Stimulated activated naive CD8-positive, alpha-beta T cell treated with anti-CD3 and anti-CD28 coated beads, Interleukin-15, Interleukin-2, amounts not matched to agents 100 ng/mL and 50 ng/mL, for 24 hours (primary cell): Measurements from ENCODE around the gene MAP3K2.

Experiments
- H3K27ac Mint-ChIP-seq: one replicate; pipeline ENCODE4 v1.8.0; 2021; ENCODE audit warnings: mild to moderate bottlenecking, mixed read lengths
- H3K27me3 Mint-ChIP-seq: one replicate; pipeline ENCODE4 v1.8.0; 2021; ENCODE audit warnings: mixed read lengths
- H3K36me3 Mint-ChIP-seq: one replicate; pipeline ENCODE4 v1.8.0; 2021; ENCODE audit warnings: low read depth, mixed read lengths
- H3K4me1 Mint-ChIP-seq: one replicate; pipeline ENCODE4 v1.8.0; 2021; ENCODE audit warnings: low read depth, mixed read lengths
- H3K4me3 Mint-ChIP-seq: one replicate; pipeline ENCODE4 v1.8.0; 2021; ENCODE audit warnings: mild to moderate bottlenecking, mixed read lengths
- H3K9me3 Mint-ChIP-seq: one replicate; pipeline ENCODE4 v1.8.0; 2021; ENCODE audit warnings: mixed read lengths

MAP3K2 gene

GRCh38 chr2:127305990-127306585 is 81.7 kb downstream of the MAP3K2 start:
- Mint-ChIP-seq H3K27ac (no peak overlapping the region), H3K9me3 (no peaks in the 10 kb centered on the region), H3K36me3 (peaks cover 28% of the 10 kb centered on the region), H3K4me1 (no peaks in the 10 kb centered on the region), H3K4me3 (no peak overlapping the region), H3K27me3 (no peaks in the 10 kb centered on the region)

DNA sequence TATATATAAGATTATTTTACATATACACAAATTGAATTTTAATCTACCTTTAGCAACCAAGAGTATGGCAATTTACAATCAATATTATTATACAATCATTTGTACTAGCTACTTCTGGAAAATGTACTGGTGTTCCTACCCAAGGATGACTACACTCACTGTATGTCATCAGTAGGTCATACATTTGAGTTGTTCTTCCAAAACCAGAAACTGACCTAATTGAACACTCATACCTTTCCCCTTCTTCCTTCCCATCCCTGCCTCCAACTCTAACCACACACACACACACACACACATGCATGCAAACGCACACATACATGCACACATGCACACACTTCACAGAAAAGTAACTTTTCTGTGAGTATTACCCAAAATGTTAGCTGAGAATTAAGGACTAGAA is 85.6 kb downstream of the MAP3K2 start:
- Mint-ChIP-seq H3K9me3 (no peaks in the 10 kb centered on the region), H3K36me3 (peaks cover 16% of the 10 kb centered on the region), H3K27me3 (no peaks in the 10 kb centered on the region), H3K27ac (no peak overlapping the region), H3K4me3 (no peak overlapping the region), H3K4me1 (no peaks in the 10 kb centered on the region)

DNA sequence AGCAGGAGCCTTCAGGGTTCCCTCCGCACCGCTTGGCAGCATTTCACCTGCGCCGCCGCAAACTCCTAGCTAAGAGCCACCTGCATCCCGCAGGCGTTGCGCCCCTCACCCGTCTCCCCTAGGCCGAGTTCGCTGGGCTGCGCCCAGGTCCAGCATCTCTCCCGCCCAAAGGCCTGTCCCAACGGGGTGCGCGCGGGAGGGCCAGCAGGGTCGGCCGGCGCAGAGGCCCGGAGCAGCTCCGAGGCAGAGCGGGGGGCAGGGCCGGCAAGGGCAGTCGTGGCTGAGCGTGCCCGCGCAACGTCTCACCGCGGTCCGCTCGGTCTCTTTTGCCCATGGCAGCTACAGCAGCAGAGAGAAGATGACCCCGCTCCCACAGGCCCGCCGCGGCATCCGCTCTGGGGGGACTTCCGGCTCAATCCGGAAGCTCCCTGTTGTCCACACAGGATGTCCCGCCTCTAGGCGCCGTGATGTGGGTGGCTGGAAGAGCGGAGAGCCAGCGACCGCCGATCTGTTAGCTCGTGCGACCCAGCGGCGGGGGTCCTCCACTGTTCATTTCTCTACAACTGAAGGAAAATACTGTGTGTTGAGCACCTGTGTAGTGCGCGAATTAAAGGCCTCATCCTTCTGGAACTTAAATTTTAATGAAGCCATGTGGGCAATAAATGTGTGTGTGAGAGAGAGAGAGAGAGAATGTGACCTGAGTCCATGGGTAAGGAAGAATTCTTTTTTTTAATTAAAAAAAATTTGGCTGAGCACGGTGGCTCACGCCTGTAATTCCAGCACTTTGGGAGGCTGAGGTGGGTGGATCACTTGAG is 93.8 kb downstream of the MAP3K2 start, which contains the start of gene ERCC3:
TSS of gene ERCC3 (minus strand) at position 397 of the 815 bp plus-strand sequence. CDS start at position 334, 63 bp downstream.
- Mint-ChIP-seq H3K27me3 (no peaks in the 10 kb centered on the region), H3K27ac (peak within 1 kb of the TSS; percentile 100), H3K4me3 (peak within 1 kb of the TSS; percentile 100), H3K36me3 (peaks cover 37% of the 10 kb centered on the region), H3K4me1 (peaks cover 22% of the 10 kb centered on the region), H3K9me3 (no peaks in the 10 kb centered on the region)

GRCh38 chr2:127293386-127293747 is 94.4 kb downstream of the MAP3K2 start:
- H3K27ac Mint-ChIP-seq, result peak overlapping the region; percentile 100

DNA sequence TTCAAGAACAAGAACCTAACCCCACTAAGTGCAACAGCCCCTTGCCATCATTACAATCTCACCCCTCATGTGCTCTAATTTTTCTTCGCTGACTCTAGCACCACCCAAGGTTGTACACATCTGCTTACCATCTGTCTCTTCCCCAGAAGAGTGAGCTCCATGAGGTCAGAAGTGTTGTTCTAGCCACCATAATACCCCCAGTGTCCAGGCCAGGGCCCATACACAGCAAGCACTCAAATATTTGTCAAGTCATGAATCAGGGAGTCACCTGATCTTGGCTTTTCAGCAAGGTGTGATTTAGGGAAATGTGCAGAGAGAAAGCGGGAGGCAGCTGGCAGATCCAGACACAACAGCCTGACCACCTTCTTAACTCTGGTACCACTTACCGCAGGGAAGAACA is 99.5 kb downstream of the MAP3K2 start:
- H3K27ac Mint-ChIP-seq, result no peak overlapping the region
- no peaks in the 10 kb centered on the region for H3K9me3 Mint-ChIP-seq
- peaks cover 22% of the 10 kb centered on the region for H3K4me1 Mint-ChIP-seq
- no peaks in the 10 kb centered on the region for H3K27me3 Mint-ChIP-seq
- H3K4me3 Mint-ChIP-seq, result no peak overlapping the region
- peaks cover 86% of the 10 kb centered on the region for H3K36me3 Mint-ChIP-seq

More at GRCh38 chr2:127293386-127293747, 94.4 kb downstream of the MAP3K2 start:
- Mint-ChIP-seq H3K9me3 (no peaks in the 10 kb centered on the region), H3K4me3 (peak overlapping the region; percentile 100), H3K36me3 (peaks cover 43% of the 10 kb centered on the region), H3K4me1 (peaks cover 22% of the 10 kb centered on the region), H3K27me3 (no peaks in the 10 kb centered on the region)

- Mint-ChIP-seq H3K27me3 (no peaks in the 10 kb centered on the region), H3K27ac (no peak overlapping the region), H3K4me3 (no peak overlapping the region), H3K36me3 (peaks cover 97% of the 10 kb centered on the region), H3K9me3 (no peaks in the 10 kb centered on the region), H3K4me1 (peaks cover 24% of the 10 kb centered on the region)
These were observed 104.5 kb downstream of the MAP3K2 start for GRCh38 chr2:127283275-127283674.

GRCh38 chr2:127280693-127281092 is 107.1 kb downstream of the MAP3K2 start:
- H3K36me3 Mint-ChIP-seq, result peaks cover 97% of the 10 kb centered on the region
- H3K27ac Mint-ChIP-seq, result no peak overlapping the region
- peaks cover 30% of the 10 kb centered on the region for H3K4me1 Mint-ChIP-seq
- no peaks in the 10 kb centered on the region for H3K27me3 Mint-ChIP-seq
- no peaks in the 10 kb centered on the region for H3K9me3 Mint-ChIP-seq
- no peak overlapping the region for H3K4me3 Mint-ChIP-seq

GRCh38 chr2:127279781-127280180 is 108.0 kb downstream of the MAP3K2 start:
- Mint-ChIP-seq H3K9me3 (no peaks in the 10 kb centered on the region), H3K4me1 (peaks cover 29% of the 10 kb centered on the region), H3K27me3 (no peaks in the 10 kb centered on the region), H3K4me3 (no peak overlapping the region), H3K27ac (no peak overlapping the region), H3K36me3 (peaks cover 98% of the 10 kb centered on the region)

- H3K36me3 Mint-ChIP-seq, result peaks cover 92% of the 10 kb centered on the region
- peaks cover 25% of the 10 kb centered on the region for H3K4me1 Mint-ChIP-seq
- no peak overlapping the region for H3K27ac Mint-ChIP-seq
- H3K4me3 Mint-ChIP-seq, result no peak overlapping the region
- H3K9me3 Mint-ChIP-seq, result no peaks in the 10 kb centered on the region
- H3K27me3 Mint-ChIP-seq, result no peaks in the 10 kb centered on the region
These were observed 108.8 kb downstream of the MAP3K2 start for GRCh38 chr2:127278959-127279358.

DNA sequence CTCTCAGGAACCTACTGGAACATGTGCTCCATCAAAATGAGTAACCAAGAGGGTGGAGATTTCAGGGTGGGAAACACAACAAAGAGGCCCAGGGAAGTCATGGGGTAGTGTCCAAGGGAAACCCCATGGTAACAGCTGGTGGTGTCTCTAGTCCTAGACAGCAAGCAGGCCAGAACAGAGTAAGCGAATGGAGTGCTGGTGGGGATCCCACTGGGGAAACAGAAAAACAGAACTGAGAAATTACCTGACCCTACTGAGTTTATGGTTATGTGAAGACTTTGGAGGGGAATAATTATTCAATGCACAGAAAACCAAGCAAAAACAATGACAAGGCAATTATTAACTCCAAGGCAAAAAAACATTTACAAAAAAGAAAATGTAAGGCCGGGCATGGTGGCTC is 110.7 kb downstream of the MAP3K2 start:
- Mint-ChIP-seq H3K9me3 (no peaks in the 10 kb centered on the region), H3K36me3 (peaks cover 90% of the 10 kb centered on the region), H3K4me3 (no peak overlapping the region), H3K27me3 (no peaks in the 10 kb centered on the region), H3K4me1 (peaks cover 11% of the 10 kb centered on the region), H3K27ac (peak overlapping the region; percentile 22)

DNA sequence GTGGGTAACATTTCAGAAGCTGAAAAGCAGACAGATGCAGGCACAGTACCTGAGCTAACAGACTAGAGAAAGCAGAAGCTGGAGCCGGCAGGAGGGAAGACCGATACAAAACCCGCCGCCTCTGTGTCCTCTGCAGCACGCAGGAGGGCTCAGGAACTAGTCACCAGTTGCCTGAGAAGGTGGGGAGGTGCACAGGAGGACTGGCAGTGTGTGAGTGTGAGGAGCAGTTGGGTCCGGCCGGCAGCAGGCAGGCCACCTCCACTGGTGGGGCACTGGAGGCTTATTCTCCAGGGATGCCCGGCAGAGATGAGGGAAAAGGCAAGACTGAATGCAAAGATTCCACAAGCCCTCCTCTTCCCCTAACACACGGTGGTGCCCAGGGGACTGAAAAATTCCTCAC is 112.0 kb downstream of the MAP3K2 start:
- no peaks in the 10 kb centered on the region for H3K27me3 Mint-ChIP-seq
- H3K9me3 Mint-ChIP-seq, result no peaks in the 10 kb centered on the region
- peak overlapping the region; percentile 36 for H3K27ac Mint-ChIP-seq
- H3K4me1 Mint-ChIP-seq, result peaks cover 9% of the 10 kb centered on the region
- no peak overlapping the region for H3K4me3 Mint-ChIP-seq
- peaks cover 88% of the 10 kb centered on the region for H3K36me3 Mint-ChIP-seq

- no peaks in the 10 kb centered on the region for H3K27me3 Mint-ChIP-seq
- peak overlapping the region; percentile 36 for H3K27ac Mint-ChIP-seq
- H3K36me3 Mint-ChIP-seq, result peaks cover 88% of the 10 kb centered on the region
These were observed 112.4 kb downstream of the MAP3K2 start for GRCh38 chr2:127275356-127275755.

GRCh38 chr2:127270663-127271062 is 117.1 kb downstream of the MAP3K2 start:
- Mint-ChIP-seq H3K4me1 (no peaks in the 10 kb centered on the region), H3K27ac (no peak overlapping the region), H3K9me3 (no peaks in the 10 kb centered on the region), H3K27me3 (no peaks in the 10 kb centered on the region), H3K4me3 (no peak overlapping the region), H3K36me3 (peaks cover 80% of the 10 kb centered on the region)

More at GRCh38 chr2:127275356-127275755, 112.4 kb downstream of the MAP3K2 start:
- H3K4me3 Mint-ChIP-seq, result no peak overlapping the region
- no peaks in the 10 kb centered on the region for H3K9me3 Mint-ChIP-seq
- peaks cover 9% of the 10 kb centered on the region for H3K4me1 Mint-ChIP-seq

DNA sequence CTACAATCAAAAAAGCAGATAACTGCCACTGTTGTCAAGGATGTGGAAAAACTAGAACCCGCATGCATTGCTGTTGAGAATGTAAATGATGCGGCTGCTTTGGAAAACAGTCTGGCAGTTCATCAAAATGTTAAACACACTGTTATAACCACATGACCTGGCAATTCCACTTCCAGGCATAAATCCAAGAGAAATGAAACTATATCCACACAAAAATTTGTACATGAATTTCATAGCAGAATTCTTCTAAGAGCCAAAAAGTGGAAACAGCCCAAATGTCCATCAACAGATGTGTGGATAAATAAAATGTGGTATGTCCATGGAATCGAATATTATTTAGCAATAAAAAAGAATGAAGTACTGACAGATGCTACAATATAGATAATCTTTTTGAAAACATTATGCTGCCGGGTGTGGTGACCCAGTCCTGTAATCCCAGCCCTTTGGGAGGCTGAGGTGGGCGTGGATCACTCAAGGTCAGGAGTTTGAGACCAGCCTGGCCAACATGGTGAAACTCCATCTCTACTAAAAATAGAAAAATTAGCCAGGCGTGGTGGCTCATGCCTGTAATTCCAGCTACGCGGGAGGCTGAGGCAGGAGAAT is 125.9 kb downstream of the MAP3K2 start:
- H3K27ac Mint-ChIP-seq, result no peak overlapping the region
- no peaks in the 10 kb centered on the region for H3K9me3 Mint-ChIP-seq
- H3K4me1 Mint-ChIP-seq, result no peaks in the 10 kb centered on the region
- H3K4me3 Mint-ChIP-seq, result no peak overlapping the region
- no peaks in the 10 kb centered on the region for H3K27me3 Mint-ChIP-seq
- H3K36me3 Mint-ChIP-seq, result peaks cover 83% of the 10 kb centered on the region

DNA sequence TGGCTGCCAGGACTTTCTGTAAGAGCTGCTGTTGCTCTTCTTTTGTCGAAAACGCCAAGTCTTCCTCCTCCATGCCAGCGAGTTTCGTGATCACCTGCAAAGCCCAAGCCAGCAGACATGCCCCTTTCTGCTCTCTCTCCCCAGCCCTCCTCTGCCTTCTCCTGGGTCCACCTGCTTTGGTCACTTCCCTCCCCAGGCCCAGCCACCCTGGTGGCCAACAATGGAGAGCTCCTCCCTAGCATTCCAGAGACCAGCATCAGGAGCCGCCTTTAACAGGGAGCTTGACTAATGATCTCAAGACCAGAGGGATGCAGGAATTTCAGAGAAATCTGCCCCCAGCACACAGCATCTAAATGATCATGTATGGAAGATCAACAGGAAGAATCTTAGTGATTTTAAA is 128.4 kb downstream of the MAP3K2 start:
- Mint-ChIP-seq H3K9me3 (no peaks in the 10 kb centered on the region), H3K4me3 (no peak overlapping the region), H3K27ac (no peak overlapping the region), H3K27me3 (no peaks in the 10 kb centered on the region), H3K36me3 (peaks cover 81% of the 10 kb centered on the region), H3K4me1 (no peaks in the 10 kb centered on the region)
